Neuronal stem cell (in vitro differentiated cells): ENCODE measurements around the gene COL6A5.

Experiments
- DNase-seq: peaks from one replicate; pipeline ENCODE4 v3.0.0-alpha.2; 2013; ENCODE audit warnings: low spot score
- H2AFZ ChIP-seq: one replicate; pipeline ENCODE4 v1.6.1; 2013; ENCODE audit warnings: mild to moderate bottlenecking, low read length, inconsistent platforms
- H2AK5ac ChIP-seq: 2 replicates; pipeline ENCODE4 v1.6.1; 2013; ENCODE audit warnings: low read depth, mild to moderate bottlenecking, inconsistent platforms, low read length, moderate library complexity, mixed read lengths
- H2BK120ac ChIP-seq: 2 replicates; pipeline ENCODE4 v1.6.1; 2013; ENCODE audit warnings: low read depth, mild to moderate bottlenecking, inconsistent platforms, low read length, moderate library complexity, mixed read lengths
- H2BK12ac ChIP-seq: one replicate; pipeline ENCODE4 v1.6.1; 2013; ENCODE audit warnings: low read length, inconsistent platforms
- H2BK15ac ChIP-seq: 2 replicates; pipeline ENCODE4 v1.6.1; 2013; ENCODE audit warnings: mild to moderate bottlenecking, low read length, inconsistent platforms, mixed read lengths
- H2BK5ac ChIP-seq: one replicate; pipeline ENCODE4 v1.6.1; 2013; ENCODE audit warnings: inconsistent platforms, mild to moderate bottlenecking, low read length, moderate library complexity
- H3K14ac ChIP-seq: one replicate; pipeline ENCODE4 v1.6.1; 2013; ENCODE audit warnings: low read length, inconsistent platforms
- H3K18ac ChIP-seq: 2 replicates; pipeline ENCODE4 v1.6.1; 2013; ENCODE audit warnings: low read length, inconsistent platforms
- H3K23ac ChIP-seq: 2 replicates; pipeline ENCODE4 v1.6.1; 2013; ENCODE audit warnings: low read depth, mild to moderate bottlenecking, mixed read lengths, low read length, inconsistent platforms; ENCODE audit not compliant: poor library complexity
- H3K27ac ChIP-seq: replicated peaks from 3 replicates; pipeline ENCODE4 v1.5.1; 2013; ENCODE audit warnings: low read length, inconsistent platforms
- H3K27me3 ChIP-seq, 3 experiments: 2 replicates each; pipeline ENCODE4 v1.6.1; 2013; ENCODE audit warnings: low read length in 3 of 3, mild to moderate bottlenecking in 2 of 3, inconsistent platforms in 1 of 3, low read depth in 1 of 3, mixed read lengths in 1 of 3, moderate library complexity in 1 of 3; ENCODE audit not compliant: control insufficient read depth in 3 of 3, insufficient read depth in 3 of 3
- H3K36me3 ChIP-seq, 2 donors: replicated peaks in 1 of 2; 2 replicates each; pipeline ENCODE4 v1.6.1; 2013; ENCODE audit warnings: low read length in 2 of 2; ENCODE audit not compliant: control insufficient read depth in 2 of 2, insufficient read depth in 2 of 2
- H3K4ac ChIP-seq: 2 replicates; pipeline ENCODE4 v1.6.1; 2013; ENCODE audit warnings: inconsistent platforms, mild to moderate bottlenecking, low read length, moderate library complexity
- H3K4me1 ChIP-seq, 2 donors: 1 replicate in 1 of 2; 2 replicates in 1 of 2; pipeline ENCODE4 v1.6.1; 2013; ENCODE audit warnings: low read length in 2 of 2, low read depth in 1 of 2; ENCODE audit not compliant: control insufficient read depth in 2 of 2, insufficient read depth in 1 of 2
- H3K4me2 ChIP-seq: one replicate; pipeline ENCODE4 v1.6.1; 2013; ENCODE audit warnings: mild to moderate bottlenecking, low read length, inconsistent platforms; ENCODE audit not compliant: insufficient read depth, poor library complexity, severe bottlenecking
- H3K4me3 ChIP-seq, 2 donors: 2 replicates each; pipeline ENCODE4 v1.5.1; 2013; ENCODE audit warnings: low read length in 2 of 2, mild to moderate bottlenecking in 2 of 2, inconsistent platforms in 1 of 2, moderate library complexity in 1 of 2
- H3K79me1 ChIP-seq: one replicate; pipeline ENCODE4 v1.6.1; 2013; ENCODE audit warnings: low read depth, mild to moderate bottlenecking, inconsistent platforms, low read length, moderate library complexity
- H3K9ac ChIP-seq: one replicate; pipeline ENCODE4 v1.6.1; 2013; ENCODE audit warnings: mild to moderate bottlenecking, low read depth, low read length, inconsistent platforms; ENCODE audit not compliant: poor library complexity
- H3K9me3 ChIP-seq, 2 donors: replicated peaks in 1 of 2; 2 replicates each; pipeline versions ENCODE3 to v1.6.1; 2013; ENCODE audit warnings: low read length in 2 of 2, mild to moderate bottlenecking in 2 of 2, inconsistent platforms in 1 of 2, low read depth in 1 of 2, mixed read lengths in 1 of 2, moderate library complexity in 1 of 2; ENCODE audit not compliant: control insufficient read depth in 2 of 2, insufficient read depth in 1 of 2
- H4K8ac ChIP-seq: one replicate; pipeline ENCODE4 v1.6.1; 2013; ENCODE audit warnings: low read depth, mild to moderate bottlenecking, inconsistent platforms, low read length, moderate library complexity
- H4K91ac ChIP-seq: one replicate; pipeline ENCODE4 v1.6.1; 2013; ENCODE audit warnings: low read length, low read depth, mild to moderate bottlenecking, inconsistent platforms; ENCODE audit not compliant: poor library complexity
- WGBS, 2 donors: extraction: QIAGEN DNeasy Blood & Tissue Kit; methylation state at CpG; one replicate each; pipeline ENCODE4 v1.1.7; 2013; ENCODE audit warnings: missing lambda C conversion rate in 2 of 2, mixed read lengths in 1 of 2; ENCODE audit not compliant: insufficient read length in 2 of 2, insufficient replicate concordance in 1 of 2; ENCODE audit errors: extremely low coverage in 2 of 2; 5-methylcytosine and 5-hydroxymethylcytosine counted together

The COL6A5 gene

DNA sequence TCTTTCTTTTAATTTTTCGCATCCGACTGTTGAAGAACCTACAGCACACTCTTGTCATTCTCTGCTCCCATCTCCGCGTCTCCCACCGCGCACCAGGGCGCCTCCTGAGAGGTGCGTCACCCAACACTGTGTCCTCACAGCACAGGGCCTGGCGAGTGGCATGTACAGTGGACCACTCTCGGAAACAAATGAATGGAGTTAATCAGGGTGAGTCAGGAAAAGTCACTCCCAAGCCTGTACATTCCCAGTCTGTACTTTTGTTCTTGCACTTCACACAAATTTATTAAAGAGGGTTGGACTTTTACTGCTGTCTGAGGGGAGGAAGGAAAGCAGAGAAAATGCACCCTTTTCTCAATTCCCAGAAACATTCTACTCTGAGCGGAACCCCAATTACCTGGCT is 172.1 kb downstream of the COL6A5 start:
- Histone ChIP-seq H3K27ac (no peak overlapping the region), H3K18ac (peak overlapping the region; percentile 76), H2BK120ac (no peak overlapping the region), H3K23ac (no peak overlapping the region), H3K9me3 (peaks cover 0 to 2% of the 10 kb centered on the region in 2 donors), H3K36me3 (no peaks in the 10 kb centered on the region), H2AFZ (no peak overlapping the region), H3K9ac (no peak overlapping the region), H3K4me1 (peaks cover 0 to 4% of the 10 kb centered on the region in 2 donors), H3K27me3 (peaks cover 0 to 46% (median 23%) of the 10 kb centered on the region in 3 experiments), H3K4ac (no peak overlapping the region), H4K8ac (no peak overlapping the region), H2AK5ac (no peak overlapping the region), H3K14ac (peak overlapping the region; percentile 25), H3K4me3 (peak overlapping the region in 1 of 2 donors; percentile 83), H3K79me1 (no peaks in the 10 kb centered on the region), H2BK12ac (no peak overlapping the region), H4K91ac (no peak overlapping the region), H2BK5ac (no peak overlapping the region), H2BK15ac (no peak overlapping the region), H3K4me2 (peak overlapping the region; percentile 51)
- no CpG with 5 or more reads among the region's 11 CpGs for WGBS, 2 donors
- DNase-seq = no peak

DNA sequence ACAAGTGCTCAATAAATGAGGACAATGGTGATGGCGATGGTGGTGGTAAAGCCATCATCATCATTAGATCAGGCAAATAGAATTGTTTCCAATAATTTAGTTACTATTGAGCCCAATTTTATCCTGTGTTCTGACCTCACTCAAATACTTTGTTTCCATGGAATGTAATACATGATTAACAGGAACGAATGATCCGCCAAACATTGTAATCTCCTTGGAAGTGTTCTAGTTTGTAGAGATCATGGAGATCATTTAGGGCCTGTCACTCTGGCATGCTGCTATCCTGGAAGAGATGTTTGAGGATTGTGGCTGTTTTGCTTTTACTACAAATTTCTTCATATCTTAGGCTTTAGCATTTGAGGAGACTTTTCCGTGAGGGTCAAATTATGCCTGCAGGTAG is 174.3 kb downstream of the COL6A5 start:
- Histone ChIP-seq H4K91ac (no peak overlapping the region), H4K8ac (no peak overlapping the region), H3K23ac (no peak overlapping the region), H3K79me1 (no peaks in the 10 kb centered on the region), H2BK15ac (no peak overlapping the region), H3K9ac (no peak overlapping the region), H3K9me3 (peaks cover 0 to 2% of the 10 kb centered on the region in 2 donors), H3K4me1 (peaks cover 0 to 4% of the 10 kb centered on the region in 2 donors), H3K18ac (no peak overlapping the region), H2AFZ (no peak overlapping the region), H2BK5ac (no peak overlapping the region), H2AK5ac (no peak overlapping the region), H3K4ac (no peak overlapping the region), H3K14ac (no peak overlapping the region), H3K4me2 (no peak overlapping the region), H3K27me3 (peaks cover 0 to 45% (median 23%) of the 10 kb centered on the region in 3 experiments), H2BK12ac (no peak overlapping the region), H3K4me3 (no peak overlapping the region), H3K27ac (no peak overlapping the region), H2BK120ac (no peak overlapping the region), H3K36me3 (no peaks in the 10 kb centered on the region)
- DNase-seq = no peak
- WGBS, 2 donors = no CpG with 5 or more reads among the region's 4 CpGs

DNA sequence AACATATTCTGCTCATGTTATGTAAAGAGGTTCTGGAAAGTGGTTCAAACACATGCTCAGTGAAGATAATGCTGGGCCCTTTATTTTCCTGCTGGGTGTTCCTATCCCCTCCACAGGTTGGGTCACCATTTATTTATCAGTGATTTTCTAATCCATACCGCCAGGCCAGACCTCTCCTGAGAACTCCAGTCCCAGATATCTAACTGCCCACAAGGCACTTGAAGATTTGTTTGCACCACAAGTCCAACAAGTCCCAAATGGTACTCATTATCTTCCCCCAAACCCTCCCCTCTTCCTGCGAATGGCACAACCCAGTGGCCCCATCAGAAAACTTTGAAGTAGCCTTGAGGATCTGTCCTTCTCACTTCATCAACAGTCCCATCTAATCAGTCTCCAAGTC is 176.9 kb downstream of the COL6A5 start:
- H3K36me3 ChIP-seq = no peaks in the 10 kb centered on the region
- H3K4me1 ChIP-seq = peaks cover 0 to 2% of the 10 kb centered on the region in 2 donors
- no peak overlapping the region for H3K14ac ChIP-seq
- H3K9ac ChIP-seq = no peak overlapping the region
- H3K27me3 ChIP-seq = peaks cover 0 to 18% (median 4%) of the 10 kb centered on the region in 3 experiments
- H3K4ac ChIP-seq = no peak overlapping the region
- no peak overlapping the region for H2AK5ac ChIP-seq
- no peak overlapping the region for H3K27ac ChIP-seq
- H3K4me2 ChIP-seq = no peak overlapping the region
- no peak overlapping the region for H2BK15ac ChIP-seq
- no peak overlapping the region for H4K8ac ChIP-seq
- H4K91ac ChIP-seq = no peak overlapping the region
- no peak for DNase-seq
- H2BK120ac ChIP-seq = no peak overlapping the region
- H3K9me3 ChIP-seq = no peaks in the 10 kb centered on the region
- H3K18ac ChIP-seq = no peak overlapping the region
- H3K23ac ChIP-seq = no peak overlapping the region
- no peak overlapping the region for H2BK5ac ChIP-seq
- no peaks in the 10 kb centered on the region for H3K79me1 ChIP-seq
- no peak overlapping the region for H2AFZ ChIP-seq
- no peak overlapping the region for H2BK12ac ChIP-seq
- no CpG with 5 or more reads among the region's 2 CpGs for WGBS, 2 donors
- no peak overlapping the region for H3K4me3 ChIP-seq

DNA sequence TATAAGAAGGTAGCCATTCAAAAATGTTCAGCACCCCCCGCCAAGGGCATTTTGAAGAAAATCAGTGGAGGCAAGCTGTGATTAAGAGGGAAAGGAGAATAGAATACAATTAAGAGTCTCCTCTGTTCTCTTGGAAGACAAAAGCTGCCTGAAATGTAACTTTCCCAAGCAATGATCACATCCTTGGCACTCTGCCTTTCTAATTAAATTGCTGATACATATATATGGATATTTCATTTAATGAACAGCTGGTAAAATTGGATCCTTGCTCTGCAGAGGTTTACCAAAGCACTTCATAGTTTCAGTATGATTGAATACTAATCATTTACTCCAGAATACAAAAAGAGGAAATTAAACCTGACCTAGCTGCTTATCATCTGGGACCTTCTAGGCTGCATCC is 182.0 kb downstream of the COL6A5 start:
- no peak overlapping the region for H3K27ac ChIP-seq
- no peak for DNase-seq
- no peak overlapping the region for H3K4ac ChIP-seq
- H2AK5ac ChIP-seq = no peak overlapping the region
- no peaks in the 10 kb centered on the region for H3K27me3 ChIP-seq
- no CpG with 5 or more reads among the region's 1 CpG for WGBS, 2 donors
- no peak overlapping the region for H3K9ac ChIP-seq
- no peaks in the 10 kb centered on the region for H3K4me1 ChIP-seq
- no peaks in the 10 kb centered on the region for H3K9me3 ChIP-seq
- H3K14ac ChIP-seq = no peak overlapping the region
- no peak overlapping the region for H4K91ac ChIP-seq
- no peak overlapping the region for H2BK12ac ChIP-seq
- H2AFZ ChIP-seq = no peak overlapping the region
- no peak overlapping the region for H2BK15ac ChIP-seq
- no peak overlapping the region for H2BK120ac ChIP-seq
- H3K4me3 ChIP-seq = no peak overlapping the region
- H2BK5ac ChIP-seq = no peak overlapping the region
- H3K79me1 ChIP-seq = no peaks in the 10 kb centered on the region
- no peak overlapping the region for H3K23ac ChIP-seq
- H4K8ac ChIP-seq = no peak overlapping the region
- H3K4me2 ChIP-seq = no peak overlapping the region
- H3K36me3 ChIP-seq = no peaks in the 10 kb centered on the region
- H3K18ac ChIP-seq = no peak overlapping the region
